DND-41 (cell line): ENCODE measurements around the gene FGFR3.

Experiments
- EZH2 ChIP-seq: IDR thresholded peaks from 3 replicates; pipeline ENCODE4 v1.6.1; 2012; ENCODE audit warnings: borderline replicate concordance, low read depth, mild to moderate bottlenecking, moderate library complexity, low read length, inconsistent platforms; ENCODE audit not compliant: severe bottlenecking
- TF ChIP-seq, protein P1 (sequence below): IDR thresholded peaks from 2 replicates; pipeline ENCODE4 v1.5.1; 2012; ENCODE audit warnings: borderline replicate concordance, low read length, moderate library complexity, mild to moderate bottlenecking; ENCODE audit not compliant: poor library complexity, severe bottlenecking; ENCODE audit errors: extremely low read depth

DNA sequence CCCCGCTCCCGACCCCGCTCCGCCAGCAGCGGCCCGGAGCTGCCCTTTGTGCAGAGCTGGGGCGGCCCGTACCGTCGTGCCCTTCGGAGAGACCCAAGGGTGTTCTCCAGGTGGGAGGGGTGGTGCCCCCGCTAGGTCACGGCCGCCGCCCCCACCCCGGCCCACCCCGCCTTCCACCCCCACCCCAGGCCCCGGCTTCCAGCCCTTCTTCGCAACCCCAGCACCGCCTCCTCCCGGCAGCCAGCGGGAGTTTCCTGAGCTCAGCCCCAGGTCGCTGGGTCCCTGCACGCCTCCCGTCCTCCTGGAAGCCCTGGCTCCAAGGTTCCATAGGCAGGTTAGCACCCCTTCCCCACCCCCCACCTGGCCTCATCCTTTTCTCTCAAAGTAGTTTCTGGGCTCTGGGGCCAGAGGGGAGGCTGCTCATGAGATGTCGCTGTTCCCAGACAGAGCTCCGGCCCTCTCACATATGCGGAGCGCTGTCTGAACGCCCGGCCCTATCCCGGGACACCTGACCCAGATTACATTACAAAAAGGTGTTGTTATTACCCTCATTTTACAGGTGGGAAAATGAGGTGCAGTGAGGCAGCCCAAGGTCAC, 25.2 kb upstream of the FGFR3 start:
- TF ChIP-seq, protein P1, sequence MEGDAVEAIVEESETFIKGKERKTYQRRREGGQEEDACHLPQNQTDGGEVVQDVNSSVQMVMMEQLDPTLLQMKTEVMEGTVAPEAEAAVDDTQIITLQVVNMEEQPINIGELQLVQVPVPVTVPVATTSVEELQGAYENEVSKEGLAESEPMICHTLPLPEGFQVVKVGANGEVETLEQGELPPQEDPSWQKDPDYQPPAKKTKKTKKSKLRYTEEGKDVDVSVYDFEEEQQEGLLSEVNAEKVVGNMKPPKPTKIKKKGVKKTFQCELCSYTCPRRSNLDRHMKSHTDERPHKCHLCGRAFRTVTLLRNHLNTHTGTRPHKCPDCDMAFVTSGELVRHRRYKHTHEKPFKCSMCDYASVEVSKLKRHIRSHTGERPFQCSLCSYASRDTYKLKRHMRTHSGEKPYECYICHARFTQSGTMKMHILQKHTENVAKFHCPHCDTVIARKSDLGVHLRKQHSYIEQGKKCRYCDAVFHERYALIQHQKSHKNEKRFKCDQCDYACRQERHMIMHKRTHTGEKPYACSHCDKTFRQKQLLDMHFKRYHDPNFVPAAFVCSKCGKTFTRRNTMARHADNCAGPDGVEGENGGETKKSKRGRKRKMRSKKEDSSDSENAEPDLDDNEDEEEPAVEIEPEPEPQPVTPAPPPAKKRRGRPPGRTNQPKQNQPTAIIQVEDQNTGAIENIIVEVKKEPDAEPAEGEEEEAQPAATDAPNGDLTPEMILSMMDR, result peak; percentile 9
- no peak for TF ChIP-seq EZH2
